ENCODE data around the gene DDAH2.

DDAH2 gene

DNA sequence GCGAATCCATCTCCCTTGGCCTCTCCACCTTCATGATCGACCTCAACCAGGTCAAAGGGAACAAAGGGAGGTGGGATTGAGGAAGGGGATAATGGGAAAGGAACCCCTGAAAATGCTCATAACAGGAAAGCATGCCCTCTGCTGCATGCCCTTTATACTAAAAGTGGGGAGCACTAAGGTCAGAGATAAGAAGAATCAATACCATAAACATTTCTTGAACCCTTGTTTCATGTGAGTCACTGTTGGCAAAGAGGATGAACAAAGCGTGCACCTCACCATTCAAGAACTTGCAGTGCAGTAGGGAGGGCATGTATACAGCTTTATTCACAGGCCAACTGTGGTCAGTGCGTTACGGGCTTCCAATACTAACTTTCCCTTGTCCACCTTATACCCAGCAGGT is 31.7 kb upstream of the DDAH2 start:
- DNase-seq, result no peak

DNA sequence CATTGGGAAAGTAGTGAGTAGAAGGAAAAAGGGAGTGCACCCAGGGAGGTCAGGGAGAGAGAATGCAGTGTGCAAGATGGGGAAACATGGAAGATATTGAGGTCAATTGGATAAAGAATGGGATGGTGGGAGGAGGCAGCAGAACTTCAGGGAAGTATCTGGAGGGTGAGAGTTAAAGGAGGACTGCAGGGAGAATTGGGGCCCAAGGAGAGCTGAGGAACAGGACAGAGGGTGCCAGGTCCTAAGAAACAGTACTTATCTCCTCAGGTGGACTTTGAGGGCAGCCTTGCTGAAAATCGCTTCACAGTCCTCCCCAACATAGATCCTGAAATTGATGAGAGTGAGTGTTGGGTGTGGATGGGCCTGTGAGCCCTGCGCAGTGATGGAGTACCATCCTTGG is 29.2 kb upstream of the DDAH2 start:
- no peak for DNase-seq

DNA sequence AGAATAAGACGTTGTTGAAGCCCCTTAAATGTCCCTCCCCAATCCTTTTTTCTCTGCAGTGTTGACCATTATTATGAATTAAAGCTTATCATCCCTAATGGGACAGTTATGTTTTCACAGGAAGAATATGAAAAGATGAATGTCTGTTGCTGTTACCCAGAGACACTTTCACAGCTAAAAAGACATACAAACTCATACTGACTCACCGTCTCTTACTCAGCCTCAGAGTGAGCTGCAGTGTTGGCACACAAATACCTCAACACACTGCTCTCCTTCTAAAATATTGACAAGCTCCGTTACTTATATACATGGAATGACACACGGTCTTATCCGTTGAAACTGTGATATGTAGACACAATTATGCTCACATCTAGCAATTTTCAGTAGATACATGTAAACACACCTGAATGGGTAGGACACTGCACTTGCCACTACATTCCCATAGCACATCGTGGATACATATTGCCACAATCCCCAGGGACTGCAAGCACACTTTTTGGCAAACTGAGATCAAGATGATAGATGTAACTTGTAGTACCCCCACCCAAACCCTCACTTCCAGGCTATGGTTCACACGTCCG is 23.7 kb upstream of the DDAH2 start:
- no peak for DNase-seq

DNA sequence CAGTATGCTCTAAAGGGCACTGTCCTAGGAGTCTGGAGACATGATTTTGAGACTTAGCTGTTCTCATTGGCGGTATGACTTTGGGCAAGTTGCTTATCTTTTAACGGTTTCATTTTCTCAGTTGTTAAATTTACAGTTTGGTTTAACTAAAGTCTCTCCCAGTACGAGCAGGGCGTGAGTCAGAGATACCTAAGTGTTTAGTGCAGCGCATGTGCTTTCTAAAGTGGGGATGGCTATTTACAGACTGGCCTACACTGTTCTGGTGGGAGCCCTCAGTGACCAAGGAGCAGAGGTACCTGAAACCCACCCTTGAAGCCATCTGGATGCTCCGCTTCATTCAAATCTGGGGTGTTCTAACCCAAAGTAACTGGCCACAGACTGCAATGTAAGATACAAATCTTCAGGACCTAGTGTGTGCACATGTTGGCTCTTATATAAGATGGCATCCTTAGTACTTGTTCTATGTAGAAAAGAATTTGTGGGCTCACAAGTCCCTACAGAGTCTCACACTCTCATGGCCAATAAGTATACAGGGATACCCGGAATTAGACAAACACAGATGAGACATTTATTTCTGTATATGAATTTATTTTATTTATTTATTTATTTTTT is 21.4 kb upstream of the DDAH2 start:
- DNase-seq, result no peak

DNA sequence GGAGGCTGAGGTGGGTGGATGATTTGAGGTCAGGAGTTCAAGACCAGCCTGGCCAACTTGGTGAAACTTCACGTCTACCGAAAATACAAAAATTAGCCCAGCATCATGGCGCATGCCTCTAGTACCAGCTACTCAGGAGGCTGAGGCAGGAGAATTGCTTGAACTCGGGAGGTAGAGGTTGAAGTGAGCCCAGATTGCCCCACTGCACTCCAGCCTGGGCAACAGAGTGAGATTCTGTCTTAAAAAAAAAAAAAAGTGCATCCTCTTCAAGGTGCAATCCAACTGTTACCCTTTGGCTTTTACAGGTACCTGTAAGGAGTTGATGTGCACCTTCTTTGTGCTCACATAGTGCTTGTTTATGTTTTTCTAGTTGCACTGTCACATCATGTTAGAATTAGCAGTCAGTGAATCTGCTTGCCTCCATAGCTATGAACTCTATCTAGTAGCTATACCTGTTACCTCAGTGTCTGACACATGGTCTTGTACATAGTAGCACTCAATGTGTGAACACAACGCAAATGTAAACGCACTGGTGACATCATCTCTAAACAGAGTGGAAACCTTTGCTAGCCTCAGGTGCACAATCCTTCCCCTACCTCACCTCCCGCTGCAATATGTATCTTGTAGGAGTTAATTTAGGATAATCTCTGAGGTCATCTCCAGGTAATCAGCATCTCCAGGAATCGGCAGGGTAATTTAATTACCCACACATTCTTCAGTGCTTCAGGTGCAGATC is 20.4 kb upstream of the DDAH2 start:
- DNase-seq, result no peak

DNA sequence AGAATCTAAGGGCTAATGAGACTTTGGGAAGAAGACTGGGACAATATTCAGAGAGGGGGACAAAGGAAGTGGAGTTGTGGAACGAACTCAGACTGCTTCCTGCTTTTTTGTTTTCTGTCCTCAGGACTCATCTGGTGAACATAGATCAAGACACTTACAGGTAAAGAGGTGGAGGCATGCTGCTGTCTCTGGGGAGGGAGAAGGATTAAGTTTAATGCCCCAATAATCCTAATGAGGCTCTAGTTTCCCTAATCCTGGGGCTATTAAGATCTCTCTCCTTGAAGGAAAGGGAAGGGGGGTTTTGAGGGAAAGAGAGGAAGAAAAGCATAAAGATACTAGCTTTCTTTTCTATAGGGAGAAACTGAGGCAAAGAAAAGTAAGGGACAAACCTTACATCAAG is 15.3 kb upstream of the DDAH2 start:
- DNase-seq, result no peak

DNA sequence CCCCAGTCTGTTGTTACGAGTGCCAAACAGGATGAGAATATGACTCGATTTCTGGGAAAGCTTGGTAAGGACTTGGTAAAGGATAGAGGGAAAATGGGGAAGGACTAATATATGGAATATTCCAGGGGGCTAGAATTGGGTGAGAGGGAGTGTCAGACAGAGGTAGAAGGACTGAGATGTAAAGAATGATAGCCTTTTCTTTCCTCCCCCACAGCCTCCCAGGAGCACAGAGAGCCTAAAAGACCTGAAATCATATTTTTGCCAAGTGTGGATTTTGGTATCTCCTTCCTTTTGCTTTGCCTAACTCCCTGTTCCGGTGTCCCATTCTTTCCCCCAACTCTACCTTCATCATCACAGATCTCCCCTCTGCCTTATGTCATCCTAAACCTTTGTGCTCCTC is 13.8 kb upstream of the DDAH2 start:
- DNase-seq, result no peak

DNA sequence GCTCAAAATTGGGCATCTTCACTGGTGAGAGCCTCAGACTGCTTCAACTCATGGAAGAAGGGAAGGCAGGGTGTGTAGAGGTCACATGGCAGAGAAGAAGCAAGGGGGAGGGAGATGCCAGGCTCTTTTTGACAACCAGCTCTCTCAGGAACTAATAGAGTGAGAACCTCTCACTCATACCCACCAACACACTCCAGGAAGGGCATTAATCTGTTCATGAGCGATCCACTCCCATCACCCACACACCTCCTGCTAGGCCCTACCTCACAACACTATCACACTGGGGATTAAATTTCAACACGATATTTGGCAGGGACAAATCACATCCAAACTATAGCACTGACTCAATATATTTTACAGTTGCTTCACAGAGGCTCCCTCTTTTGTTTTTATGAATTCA is 12.7 kb upstream of the DDAH2 start:
- DNase-seq, result no peak

DNA sequence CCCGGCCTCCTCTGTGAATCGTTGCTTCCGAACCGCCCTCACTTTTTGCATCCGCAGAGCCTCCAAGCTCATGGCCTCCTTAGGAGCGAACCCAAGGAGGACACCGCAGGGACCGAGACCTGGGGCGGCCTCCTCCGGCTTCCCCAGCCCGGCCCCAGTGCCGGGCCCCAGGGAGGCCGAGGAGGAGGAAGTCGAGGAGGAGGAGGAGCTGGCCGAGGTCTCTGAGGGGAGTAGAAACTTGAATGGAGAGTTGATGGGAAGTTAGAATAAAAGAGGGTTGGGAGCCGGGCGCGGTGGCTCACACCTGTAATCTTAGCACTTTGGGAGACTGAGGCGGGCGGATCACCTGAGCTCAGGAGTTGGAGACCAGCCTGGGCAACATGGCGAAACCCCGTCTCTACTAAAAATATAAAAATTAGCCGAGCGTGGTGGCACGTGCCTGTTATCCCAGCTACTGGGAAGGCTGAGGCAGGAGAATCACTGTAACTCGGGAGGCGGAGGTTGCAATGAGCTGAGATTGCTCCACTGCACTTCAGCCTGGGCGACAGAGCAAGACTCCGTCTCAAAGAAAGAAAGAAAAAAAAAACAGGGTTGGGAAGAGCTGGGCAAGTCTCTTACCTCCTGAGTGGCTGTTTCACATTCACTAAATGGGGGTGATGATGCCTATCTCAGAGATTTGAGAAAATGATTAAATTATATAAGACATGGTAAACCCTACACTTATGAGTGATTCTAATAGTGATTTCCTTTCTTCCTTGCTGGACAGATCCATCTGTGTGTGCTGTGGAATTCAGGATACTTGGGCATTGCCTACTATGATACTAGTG is 11.5 kb upstream of the DDAH2 start:
- DNase-seq, result peak in 1 of 2 experiments; percentile 42

DNA sequence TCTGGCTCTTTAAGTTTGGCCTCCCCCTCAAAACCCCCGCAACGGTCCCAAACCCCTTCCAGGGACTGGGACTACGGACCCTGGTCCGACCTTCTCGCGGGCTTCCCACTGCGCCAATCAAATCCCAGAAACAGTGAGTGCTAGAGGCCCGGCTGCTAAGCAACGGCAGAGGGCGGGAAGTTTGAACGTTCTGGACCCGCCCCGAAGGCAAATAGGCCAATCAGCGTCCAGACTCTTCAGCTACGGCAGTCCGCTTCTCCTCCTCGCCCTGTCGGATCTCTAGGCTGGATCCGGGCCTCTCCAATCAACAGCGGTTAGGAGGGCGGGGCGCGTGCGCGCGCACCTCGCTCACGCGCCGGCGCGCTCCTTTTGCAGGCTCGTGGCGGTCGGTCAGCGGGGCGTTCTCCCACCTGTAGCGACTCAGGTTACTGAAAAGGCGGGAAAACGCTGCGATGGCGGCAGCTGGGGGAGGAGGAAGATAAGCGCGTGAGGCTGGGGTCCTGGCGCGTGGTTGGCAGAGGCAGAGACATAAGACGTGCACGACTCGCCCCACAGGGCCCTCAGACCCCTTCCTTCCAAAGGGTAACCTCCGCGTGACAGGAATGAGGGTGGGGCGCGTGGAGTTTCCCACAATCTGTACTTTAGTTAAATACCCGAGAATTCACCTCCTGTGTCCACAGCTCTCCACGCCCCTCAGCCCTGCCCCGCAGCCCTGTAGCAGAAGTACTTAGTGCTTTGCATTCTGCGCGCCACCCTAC is 10.7 kb upstream of the DDAH2 start, which contains the start of gene MSH5:
Gene MSH5 (plus strand): TSS at position 367 of the 758 bp plus-strand sequence. CDS start 462 bp downstream, outside the sequence.
- peak; percentile 92 to 96 for DNase-seq

DNA sequence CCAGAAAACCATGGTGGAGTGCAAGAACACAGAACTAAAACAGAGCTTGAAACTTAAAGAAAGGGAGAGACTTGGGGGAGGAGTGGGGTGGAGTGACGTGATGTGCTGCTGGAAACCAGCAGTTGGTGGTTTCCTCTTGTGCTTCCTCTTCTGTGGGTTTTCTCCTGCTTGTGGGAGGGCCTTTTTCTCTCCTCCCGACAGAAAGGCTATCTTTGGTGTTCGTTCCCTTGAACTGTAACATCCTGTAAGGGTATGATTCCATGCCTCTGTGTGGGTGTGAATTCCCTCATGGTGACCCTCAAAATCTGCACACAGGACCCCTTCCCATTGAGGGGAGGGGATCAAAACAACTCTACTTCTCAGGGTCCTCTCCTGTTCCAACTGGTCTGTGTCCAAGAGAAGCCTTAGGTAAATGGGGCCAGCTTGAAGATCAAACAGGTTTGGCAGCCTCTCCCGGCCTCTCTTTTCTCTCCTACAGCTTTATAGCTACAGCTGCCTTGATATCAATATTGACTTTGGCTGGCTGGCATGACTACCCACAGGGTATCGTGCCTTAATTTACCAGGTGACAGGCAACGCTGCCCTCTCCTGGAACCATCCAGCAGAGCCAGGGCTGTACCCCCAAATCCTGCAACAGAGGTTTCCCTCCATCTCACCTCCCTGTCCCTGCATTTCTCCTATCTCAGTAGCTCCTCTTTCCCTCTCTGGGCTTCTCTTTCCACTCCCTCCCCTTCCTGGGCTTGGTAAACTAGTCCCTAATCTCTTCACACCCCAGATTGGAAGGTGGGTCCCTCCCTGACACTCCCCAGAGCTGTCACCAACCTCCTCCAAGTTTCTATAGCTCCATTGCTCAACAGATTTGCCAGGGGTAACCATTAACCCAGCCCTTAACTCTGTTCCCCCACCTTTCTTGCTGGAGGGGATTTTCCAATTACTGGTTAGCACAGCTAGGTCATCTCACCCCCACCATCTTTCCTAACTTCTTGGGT is 9.2 kb upstream of the DDAH2 start:
- peak; percentile 30 to 71 for DNase-seq

DNA sequence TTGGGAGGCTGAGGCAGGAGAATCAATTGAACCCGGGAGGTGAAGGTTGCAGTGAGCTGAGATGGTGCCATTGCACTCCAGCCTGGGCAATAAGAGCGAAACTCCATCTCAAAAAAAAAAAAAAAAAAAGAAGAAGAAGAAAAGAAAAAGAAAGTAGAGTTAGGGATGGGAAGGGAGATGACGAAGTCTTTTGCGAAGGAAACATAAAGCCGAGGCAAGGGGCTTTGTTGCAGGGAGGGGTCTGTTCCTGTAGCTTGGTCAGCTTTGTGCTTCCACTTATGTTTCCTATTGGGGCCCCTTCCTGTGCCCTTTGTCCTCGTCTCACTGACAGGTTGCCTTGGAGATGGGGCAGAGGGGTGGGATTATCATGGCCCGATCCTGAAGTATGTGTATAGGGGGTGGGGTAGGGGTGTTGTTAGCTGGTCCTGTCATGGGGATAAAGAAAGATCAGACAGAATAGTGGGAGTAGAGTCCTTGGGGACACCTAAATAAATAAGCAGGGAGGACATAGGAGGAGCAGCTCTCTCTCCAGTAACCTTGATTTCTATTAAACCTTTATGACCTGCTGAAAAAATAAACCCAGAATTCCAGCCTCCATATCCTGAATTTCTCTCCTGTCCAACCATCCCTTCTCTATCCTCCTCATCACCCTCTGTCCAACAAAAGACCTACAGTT is 8.4 kb upstream of the DDAH2 start:
- DNase-seq, result no peak

DNA sequence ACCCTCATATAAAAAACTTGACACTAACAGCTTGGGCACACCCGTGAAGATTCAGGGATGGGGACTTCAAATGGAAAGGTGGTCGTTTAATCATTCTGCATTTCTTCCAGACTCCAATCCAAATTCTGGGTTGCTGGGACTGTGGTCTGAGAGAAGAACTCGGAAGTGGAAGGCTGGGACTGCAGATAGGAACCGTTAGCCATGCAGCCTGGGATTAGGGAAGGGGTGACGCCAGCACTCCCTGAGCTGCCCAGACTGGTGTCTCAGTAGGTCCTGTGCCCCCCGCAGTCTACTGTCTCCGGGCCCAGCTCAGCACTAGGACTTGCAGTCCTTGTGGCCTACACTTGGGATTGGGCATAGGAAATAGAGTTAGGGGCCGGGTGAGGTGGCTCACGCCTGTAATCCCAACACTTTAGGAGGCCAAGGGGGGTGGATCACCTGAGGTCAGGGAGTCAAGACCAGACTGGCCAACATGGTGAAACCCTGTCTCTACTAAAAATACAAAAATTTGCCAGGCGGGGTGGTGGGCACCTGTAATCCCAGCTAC is 7.7 kb upstream of the DDAH2 start:
- DNase-seq, result no peak

DNA sequence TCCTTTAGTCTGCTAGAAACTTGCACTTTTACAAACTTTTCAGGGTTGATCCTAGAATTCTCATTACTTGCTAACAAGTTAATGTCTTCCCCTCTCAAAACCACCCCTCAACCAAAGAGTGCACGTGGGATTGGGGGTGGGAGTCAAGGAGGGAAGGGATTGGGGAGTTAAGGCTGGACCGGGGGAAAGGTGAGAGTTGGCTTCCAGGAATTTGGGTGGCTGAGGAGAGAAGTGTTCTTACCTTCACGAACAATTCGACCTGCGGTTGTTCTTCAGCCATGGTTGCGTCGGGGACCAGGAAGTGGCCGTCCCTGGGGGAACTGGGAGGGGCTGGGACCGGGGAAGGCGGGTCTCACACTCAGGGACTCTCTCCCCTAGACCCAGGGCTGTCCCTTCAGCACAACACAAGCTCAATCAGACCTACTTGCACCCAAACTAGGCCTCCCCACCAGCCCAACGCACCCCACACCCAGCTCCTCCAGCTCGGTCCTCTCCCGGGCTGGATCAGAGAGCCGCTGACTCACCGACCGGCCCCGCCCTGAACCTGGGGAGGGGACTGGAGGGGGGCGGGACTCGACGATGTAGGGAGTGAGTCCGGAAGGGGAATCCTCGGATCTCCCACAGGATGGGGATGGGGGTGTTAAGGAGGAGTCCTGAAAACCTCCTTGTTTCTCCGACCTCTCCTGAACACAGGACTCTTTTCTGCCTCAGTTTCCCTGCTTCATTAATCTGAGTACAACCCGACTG is 7.1 kb upstream of the DDAH2 start, which contains the start of gene CLIC1:
Gene CLIC1 (minus strand): TSS at position 510 of the 747 bp plus-strand sequence. CDS start 230 bp downstream, at position 280.
- DNase-seq, result peak; percentile 78 to 79

DNA sequence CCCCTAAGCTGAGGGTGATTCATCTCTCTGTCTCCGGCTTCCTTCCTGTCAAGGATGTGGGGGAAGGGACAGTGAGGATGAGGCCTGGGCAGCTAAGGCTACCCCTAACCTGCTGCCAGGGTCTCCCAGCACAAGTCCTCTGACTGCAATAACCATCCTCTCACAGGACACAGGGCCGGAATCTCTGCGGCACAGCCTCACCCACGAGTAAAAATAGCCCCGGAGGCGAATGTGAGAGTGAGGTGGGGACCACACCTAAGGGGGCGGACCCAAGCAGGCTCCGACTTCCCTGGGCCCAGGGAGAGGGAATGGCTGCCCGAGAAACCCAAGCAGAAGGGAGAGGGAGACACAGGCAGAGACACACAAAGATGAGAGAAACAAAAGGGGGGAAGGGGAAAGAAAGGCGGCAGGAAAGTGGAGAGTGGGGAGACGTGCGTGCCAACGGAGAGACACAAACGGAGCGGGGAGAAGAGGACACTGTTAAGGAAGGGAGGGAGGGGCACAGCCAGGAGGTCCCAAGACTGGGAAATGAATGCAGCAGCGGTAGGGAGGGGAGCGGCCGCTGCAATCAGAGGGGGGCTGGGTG is 5.8 kb upstream of the DDAH2 start:
- peak; percentile 38 to 58 for DNase-seq

DNA sequence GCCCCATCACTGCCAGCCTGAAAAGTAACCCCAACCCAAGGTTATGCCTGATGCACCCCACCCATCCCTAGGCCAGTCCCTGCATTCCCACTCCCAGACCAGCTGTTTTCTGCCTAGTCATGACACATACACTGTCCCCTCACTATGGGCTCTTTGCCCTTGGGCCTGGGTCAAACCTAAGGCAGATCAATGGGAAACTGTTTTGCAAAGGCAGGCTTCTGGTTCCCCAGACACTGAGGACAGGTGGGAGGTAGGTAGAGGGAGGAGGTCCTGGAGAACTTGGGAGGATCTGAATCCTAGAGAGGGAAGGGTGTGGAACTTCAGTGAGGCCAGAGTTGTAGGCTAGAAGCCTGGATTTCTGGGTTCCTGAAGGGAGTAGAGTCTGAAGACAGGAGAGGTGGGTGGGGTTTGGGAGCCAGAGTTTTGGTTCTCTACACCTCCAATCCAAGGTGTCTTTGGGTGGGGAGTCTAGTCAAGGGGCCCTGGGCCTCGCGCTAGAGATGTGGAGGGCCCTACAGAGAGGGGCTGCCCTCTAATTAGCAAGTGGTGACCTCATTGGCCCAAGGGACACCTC is 5.2 kb upstream of the DDAH2 start:
- DNase-seq, result no peak

DNA sequence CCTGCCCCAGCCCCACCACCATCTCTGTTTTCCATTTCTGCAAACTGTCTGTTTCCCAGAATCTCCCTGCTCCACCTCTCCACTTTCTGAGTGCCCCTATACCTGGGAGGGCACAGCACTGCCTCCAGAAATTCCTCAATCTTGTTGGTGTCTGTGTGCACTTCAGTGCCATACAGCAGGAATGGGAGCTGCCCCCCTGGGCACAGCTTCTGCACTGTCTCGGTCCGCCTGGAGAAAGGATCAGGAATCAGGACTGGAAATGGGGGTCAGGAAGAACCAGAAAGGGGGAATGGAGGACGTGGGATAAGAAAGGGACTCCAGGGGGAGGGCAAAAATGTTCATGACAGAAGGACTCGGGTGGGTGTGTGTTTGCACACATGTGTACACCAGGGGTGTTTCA is 4.6 kb upstream of the DDAH2 start:
- no peak for DNase-seq

DNA sequence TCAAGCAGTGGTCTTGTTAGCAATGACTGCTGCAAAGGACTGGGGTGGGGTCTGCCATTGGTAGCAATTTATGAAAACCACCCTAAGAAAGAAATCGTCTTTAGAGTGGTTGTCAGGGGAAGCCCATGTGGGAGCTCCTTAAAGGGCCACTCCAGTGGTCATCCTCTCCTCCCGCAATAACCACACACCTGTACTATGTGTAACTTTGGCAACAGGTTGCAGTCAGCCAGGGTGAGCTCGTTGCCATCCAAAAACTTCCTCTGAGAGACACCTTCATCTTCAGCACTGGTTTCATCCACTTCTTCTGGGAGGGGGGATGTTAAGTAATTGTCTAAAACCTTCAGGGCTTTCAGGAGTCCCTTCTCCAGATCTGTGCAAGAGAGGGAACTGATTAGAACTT is 2.9 kb upstream of the DDAH2 start:
- DNase-seq, result no peak

DNA sequence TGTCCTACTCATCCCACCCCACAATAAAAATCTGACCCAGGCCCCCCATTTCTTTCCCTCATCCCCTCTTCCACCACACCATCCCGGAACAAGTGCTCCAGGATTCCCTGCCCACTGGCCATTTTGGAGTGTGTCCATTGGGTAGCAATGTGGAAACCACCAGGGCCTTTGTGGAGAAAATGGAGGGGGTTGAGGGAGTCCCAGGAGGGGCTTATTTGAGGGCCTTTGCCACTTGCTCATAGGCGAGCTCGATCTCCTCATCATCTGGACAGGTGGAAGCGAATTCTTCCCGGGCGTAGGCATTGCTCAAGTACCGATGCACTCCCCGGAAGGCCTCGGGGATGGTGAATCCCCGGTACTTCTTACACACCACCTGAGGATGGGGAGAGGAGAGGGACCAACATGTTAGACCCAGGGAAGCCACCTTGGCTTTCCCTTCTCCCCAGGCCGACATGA is 1.6 kb upstream of the DDAH2 start:
- no peak for DNase-seq
